Stimulated activated CD4-positive, alpha-beta T cell treated with anti-CD3 and anti-CD28 coated beads, TNF-alpha, amount 100 ng/mL, for 1 hour (primary cell): ENCODE data around the gene CNTN5.

Source experiments
- DNase-seq, 3 donors: peaks; one replicate each; pipeline ENCODE4 v3.0.0-alpha.2; 2020; ENCODE audit warnings: low read depth in 3 of 3, low spot score in 1 of 3

CNTN5 gene

DNA sequence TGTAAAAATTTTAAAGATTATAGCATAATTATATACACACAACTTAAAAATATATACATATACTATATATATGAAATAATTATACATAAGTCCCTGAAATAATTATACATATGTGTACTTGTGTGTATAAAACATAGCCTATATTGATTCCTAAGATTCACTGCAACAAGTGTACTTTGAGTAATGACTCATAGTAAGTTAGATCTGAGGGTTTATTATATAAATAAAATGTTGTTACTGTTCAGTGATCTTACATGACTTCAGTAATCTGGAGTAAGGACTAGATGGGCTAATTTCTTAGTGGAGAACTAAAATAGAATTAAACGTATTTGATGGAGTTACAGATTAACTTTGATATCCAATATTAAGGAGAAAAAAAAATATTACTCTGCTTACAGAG is 350.5 kb downstream of the CNTN5 start:
- no peak for DNase-seq

DNA sequence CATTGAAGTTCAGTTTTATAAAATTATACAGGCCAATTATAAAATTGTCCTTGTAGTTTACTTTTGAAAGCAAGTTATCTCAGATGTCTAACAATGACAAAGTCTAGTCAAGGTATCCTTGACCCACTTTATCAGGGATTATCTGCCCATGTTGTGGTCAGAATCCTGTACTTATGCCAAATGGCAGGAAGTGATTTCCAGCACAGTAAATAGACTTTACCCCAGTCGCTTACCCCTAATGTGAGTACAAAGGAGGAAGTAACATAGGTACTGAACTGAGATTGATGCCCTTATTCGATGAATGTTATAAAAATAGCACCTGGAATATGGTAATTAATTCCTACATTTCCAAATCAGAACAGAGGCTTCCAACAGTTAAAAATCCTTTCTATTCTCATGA is 355.7 kb downstream of the CNTN5 start:
- no peak for DNase-seq

DNA sequence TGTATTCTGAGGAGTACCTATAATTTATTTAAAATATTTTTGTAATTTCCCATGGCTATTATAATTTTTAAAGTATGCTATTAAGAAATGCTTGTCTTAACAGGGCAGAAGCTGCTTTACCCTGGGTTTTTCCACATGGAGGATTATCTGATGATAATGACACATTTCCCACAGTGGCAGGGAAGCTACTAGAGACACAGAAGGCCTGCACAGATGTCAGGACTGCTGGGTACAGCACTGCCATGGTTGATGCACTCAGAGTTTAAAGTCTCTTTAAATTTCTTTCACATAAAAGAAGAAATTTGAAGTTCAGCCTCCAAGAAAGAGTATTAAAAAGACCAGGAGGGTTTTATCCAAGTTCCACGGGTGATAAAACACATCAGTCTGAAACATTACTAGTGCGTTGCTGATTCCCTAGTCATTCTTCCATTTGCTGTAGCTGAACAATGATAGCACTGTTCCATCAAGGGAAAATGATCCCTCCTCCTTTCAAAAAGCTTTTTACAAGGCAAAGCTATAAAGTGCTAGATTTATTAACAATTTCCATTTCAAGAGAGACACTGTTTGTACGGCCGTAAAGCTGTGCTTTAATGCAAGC is 363.0 kb downstream of the CNTN5 start:
- DNase-seq, result no peak

DNA sequence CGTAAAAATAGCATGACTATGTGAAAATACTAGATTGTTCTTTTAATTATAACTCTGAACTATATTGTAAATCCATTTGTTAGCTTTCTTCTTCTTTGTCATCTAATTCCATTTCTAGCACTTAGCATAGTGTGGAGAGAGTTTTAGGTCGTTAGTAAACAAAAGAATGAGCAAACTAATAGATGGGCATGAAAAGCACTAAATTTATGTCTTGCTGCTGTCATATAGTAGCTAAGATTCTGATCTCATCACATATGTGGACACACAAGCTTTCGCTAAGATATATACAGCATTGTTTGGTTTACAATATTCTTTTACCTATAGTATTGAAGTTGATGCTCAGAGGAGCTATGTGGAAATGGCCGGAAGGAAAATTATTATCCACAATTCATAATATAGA is 370.5 kb downstream of the CNTN5 start:
- no peak for DNase-seq

DNA sequence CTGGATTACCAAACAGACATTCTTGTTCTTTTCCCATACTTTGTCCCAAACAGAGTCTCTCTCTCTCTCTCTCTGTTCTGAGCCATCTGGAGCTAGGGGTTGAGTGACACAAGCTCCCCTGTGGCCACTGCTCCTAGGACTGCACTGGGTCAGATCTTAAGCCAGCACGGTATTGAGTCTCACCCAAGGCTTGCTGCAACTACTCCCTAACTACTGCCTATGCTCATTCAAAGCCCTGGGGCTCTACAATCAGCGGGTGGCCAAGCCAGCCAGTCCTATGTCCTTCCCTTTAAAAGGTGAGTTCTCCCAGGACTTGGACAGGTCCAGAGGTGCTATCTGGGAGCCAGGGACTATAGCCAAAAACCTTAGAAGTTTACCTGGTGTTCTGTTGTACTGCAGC is 385.6 kb downstream of the CNTN5 start:
- DNase-seq, result no peak

DNA sequence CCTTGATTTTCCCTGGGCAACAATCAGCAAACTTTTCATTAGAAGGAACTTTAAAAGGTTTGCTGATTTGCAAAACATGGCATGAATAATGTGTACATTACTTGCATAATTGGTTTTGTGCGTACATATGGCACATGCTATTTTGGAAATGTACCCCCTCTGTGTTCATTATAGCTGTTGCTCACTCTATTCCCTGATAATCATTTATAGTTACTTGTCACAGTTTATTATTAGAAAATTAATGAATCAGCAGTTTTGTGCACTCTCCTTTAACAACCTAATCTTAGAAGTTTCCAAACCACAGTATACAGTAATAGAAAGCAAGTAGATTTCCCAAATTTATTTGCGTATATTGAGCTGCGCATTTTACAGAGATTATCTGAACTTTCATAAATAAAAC is 389.9 kb downstream of the CNTN5 start:
- no peak for DNase-seq

DNA sequence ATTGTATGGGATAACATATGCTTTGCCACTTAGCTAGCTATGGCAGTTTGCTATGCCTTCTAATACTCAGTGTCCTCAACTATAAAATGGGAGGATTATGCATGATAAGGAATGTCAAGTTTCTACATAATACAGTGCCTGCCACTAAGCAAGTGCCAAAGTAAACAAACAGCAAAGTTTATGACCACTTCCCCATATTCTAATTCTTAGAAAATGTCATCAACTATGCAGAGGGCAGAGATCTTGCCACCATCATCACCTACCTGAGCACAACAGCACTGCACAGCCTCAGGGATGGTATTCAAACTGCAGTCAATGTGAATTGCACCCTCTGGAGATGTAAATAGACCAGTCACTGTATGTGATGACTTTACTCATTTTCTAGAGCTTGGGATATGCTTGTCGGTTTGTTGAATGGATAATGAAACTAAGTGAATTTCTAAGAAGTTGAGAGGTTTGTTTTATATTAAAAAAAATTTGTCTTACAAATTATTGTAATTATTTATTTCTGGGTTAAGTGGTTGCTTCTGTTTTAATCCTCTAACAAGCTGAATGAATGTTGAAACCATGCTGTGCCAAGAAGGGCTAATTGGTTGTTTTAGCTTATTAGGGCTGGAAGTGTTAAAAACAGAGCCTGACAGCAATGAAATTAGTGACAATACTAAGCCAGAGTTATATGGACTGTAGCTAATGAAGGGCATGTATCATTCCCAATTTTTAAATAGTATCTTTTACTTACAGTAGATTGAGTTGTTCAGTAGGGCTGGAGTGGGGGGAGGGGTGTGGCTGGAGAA is 398.4 kb downstream of the CNTN5 start:
- no peak for DNase-seq

DNA sequence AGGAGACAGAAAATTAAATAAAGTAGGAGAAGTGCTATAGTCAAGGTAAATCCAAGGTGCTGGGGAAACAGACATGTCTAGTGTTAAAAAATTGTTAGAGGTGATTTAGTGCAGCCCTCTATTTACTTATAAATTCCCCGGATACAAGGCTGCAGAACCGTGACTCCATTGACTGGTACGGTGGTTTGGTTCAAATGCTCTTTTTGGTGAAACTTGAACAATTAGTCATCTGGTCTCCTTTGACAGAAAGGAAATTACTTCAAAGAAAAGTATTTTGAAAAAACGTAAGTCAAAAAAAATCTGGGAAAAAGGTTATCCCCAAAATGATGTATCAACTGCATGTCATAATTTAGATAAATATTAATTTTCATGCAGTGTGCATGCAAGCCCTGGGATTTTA is 399.2 kb downstream of the CNTN5 start:
- no peak for DNase-seq

DNA sequence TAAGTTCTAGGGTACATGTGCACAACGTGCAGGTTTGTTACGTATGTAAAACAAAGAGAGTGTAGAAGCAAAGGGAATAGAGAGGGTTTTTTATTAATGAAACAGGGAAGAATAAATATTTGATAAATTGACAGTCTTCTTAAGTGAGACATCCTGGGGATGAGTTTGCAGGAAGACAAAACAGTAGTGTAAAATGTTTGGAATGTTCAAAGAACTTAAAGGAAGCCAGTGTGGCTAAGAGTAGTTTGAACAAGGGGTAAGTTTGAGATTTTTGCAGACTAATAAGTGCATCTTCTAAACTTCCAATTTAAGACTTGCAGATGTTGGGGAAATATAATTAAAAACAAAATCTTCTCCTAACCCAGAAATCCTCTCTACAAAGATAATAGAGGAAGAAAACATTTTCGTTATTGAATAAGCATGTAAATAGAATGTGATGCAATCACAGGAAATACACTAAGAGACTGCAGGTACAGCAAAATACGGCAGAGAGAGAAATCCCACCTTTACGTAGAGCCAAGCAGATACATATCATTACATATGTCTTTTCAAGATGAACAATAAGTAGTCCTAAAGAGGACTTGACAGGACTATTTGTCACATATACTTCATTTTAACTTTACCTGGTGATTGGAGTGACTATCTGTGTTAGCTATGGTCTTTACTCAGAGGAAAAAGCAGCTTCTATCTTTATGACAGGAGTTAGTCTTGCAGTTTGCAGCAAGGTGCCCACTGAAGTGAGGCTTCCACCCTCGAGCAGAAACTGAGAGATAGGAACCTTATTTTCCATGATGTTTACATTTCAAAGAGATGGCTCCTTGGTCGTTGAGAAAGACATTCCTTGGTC is 402.1 kb downstream of the CNTN5 start:
- DNase-seq, result no peak

DNA sequence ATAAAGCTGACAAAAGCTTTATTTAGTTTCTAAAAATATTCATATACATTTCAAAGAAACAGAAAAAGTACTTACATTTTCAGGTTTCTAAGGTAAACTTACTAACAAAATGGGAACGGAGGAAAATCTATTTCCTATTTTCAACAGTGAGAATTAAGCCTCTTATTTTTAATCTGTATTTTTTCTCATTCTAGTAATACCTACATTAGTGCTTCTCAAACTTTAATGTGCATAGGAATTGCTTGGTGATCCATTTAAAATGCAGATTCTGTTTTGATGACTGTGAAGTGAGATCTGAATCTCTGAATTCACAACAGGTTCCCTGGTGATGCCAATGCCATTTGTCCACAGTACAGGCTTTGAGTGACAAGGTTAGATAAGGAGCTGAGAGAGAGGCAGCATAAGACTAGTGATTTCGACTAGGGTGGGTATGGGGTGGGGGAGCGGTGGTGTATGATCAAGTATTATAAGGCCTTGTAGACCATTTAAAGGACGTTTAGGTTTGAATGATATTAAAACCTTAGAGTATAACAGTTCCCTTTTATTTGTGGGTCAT is 402.8 kb downstream of the CNTN5 start:
- no peak for DNase-seq

DNA sequence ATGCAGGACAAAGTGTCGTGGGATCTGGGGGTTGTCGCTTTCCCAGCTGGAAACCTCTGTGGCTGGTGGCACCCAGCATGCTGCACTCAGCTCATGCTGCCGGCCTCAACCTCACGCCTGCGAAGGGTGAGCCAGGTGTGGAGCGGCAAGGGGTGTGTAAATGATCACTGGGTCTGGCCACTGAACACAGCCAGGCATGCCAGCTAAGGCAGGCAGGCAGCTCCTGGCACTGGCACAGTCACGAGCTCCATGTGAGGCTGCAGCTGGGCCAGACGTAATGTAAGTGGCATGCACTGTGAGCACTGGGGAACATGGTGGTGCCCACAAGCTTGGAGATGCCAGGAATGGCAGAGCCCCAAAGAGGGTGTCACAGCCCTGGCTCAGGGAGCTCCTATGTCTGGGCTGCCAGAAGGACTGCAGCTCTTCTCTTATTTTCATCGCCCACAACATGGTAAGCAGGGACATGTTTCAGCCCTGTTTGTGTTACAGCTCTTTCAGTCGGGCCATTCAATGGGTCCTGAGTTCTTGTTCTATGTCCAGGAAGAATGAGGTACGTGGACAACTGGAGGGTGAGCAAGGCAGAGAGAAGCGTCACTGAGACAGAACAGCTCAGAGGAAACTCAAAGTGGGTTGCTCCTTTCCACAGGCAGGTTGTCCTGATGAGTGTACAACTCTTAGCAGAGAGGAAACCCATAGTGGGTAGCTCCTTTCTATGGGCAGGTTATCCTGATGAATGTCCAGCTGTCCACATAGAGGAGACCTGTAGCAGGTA is 403.8 kb downstream of the CNTN5 start:
- DNase-seq, result no peak

DNA sequence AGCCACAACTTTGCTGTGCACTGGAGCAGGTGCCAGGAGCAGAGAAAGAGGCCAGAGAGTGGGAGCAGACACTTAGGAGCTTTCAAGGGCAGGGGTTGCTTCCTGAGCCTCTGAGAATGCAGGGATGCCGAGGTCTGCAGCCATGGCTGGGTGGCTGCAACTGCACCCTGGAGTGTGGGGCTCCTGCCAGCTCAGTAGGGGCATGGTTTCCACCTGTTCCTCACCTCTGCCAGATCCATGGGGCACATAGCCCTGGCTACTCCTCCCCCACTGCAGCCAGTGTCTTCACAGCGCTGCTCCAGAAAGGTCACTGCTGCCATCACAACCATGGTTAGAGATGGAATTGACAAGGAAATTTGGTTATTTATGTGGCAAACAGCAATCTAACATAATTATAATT is 404.8 kb downstream of the CNTN5 start:
- no peak for DNase-seq

DNA sequence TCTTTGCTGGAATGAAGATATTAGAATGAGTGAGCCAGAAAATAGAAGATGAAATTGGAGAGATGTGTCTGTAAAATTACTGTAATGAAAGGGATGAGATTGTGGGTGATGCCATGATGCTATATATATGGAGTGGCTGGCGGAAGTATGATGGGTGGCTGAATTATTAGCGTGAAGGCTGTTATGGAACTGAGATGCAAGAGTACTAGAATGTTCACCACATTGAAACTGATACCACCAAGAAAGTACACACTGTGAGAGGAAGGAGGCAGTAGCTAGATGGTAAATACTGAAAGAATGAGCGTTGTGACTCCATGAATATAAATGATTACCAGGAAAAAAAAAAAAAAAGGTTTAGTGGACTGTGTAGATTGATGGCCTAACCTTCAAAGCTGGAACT is 411.9 kb downstream of the CNTN5 start:
- DNase-seq, result no peak

DNA sequence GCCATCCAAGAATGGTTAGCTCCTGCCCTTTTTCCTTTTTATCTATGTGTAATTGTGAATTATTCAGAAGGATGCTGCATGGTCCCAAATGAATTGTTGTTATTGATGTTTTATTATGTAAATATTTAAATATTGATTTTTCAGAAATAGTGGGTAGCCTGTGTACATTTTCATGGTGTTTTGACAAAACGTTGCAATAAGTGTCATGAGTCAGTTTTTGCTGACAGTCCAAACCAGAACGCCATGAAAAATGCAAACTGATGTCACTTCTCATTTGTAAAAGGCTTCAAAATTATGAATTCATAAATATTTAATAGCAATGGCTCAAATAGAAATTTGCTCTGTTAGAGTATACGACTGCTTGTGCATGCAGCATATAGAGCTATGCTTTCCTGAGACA is 422.5 kb downstream of the CNTN5 start:
- no peak for DNase-seq

DNA sequence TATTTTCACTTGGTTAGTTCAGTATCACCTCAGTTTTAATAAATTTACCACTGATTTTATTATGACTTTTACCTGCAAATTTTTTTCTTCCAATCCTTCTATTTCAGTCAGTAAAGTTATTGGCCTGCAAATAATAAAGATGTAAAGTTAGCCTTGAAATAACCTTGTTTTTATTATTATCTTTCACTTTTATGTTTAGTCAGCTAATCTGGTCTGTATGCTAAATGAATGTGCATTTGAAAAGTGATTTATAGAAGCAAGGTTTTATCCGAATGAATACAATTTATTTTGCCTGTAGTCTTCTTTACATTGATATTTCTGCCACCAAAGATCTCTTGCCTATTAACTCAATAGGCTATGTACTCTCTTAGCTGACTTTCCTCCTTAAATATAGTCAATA is 425.7 kb downstream of the CNTN5 start:
- no peak for DNase-seq

DNA sequence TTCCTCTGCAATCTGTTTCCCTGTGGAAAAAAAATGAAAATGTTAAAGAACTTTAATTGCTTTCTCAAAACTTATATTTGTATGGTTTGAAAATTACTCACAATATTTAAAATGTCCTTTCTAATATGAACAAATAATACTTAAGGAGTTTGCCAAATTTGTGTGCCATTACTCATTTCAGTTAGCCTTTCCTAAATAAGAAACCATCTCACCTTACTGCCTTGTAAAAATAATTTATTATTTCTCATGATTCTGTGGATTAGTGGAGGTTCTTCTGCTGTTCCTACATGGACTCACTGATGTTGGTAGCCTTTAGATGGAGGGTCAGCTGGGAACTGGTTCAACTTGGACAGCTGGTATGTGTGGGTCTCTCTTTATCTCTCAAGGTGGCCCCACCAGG is 428.6 kb downstream of the CNTN5 start:
- no peak for DNase-seq

DNA sequence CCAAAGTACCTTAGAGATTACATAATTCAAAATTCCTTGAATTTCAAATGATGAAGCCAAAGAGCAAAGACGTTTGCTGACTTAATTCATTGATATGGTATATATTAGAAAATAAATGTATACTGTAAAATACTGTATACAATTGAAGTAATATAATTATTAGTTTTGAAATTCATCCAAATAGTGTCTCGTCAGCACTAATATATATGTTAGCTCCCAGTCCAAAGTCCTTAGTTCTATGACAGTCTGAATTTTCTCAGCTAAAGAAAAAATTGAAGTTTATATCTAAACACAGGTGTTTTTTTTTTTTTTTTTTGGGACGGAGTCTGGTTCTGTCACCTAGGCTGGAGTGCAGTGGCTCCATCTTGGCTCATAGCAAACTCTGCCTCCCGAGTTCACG is 431.3 kb downstream of the CNTN5 start:
- no peak for DNase-seq

DNA sequence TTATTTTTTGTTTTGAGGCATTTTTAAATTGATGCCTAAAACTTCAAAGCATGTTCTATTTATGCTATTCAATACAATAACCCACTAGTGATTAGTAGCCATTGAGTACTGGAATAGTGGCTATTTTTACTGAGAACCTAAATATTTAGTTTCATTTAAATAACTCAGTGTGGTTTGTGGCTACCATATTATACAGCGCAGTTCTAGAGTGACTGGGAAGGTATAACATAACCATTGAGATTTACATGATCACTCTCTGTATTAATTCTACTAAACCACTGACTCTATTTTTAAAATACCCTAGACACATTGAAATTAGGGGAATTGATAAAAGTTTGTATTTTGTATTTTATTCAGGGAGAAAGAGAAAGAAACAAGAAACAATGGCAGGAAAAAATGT is 441.2 kb downstream of the CNTN5 start:
- no peak for DNase-seq

DNA sequence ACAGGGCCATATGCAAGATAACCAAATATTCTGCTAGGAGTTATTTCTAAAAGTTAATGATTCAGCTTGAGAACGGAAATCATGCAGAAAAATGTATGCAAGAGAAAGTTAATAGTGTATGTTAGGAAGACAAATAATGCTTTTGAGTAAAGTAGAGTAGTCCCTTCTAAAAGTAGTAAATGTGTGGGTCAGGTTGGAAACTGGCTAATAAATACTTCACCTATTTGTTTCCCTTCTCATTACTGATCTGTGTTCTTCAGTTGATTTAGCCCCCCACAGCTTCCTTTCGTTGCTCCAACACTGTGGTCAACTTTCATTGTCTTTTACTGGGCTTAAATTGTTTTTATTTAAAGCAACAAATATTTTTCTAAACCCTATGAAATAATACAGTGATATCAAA is 444.2 kb downstream of the CNTN5 start:
- no peak for DNase-seq

DNA sequence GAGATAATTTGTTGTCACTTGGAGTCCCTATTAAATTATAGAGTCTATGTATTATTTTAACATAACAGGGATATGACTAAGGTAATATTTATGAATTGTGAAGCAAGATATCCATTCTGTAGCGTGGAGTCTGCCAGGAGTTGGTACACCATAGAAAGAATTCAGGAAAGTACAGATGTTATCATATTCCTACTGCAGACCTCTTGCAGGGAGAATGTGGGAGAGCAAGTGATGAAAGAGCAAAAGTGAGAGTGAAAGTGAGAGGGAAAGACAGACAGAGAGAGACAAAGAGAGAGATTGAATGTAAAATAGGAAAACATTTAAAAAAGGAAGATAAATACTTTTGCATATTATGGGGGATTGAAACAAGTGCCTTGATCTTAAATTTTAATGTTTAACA is 468.8 kb downstream of the CNTN5 start:
- DNase-seq, result no peak

DNA sequence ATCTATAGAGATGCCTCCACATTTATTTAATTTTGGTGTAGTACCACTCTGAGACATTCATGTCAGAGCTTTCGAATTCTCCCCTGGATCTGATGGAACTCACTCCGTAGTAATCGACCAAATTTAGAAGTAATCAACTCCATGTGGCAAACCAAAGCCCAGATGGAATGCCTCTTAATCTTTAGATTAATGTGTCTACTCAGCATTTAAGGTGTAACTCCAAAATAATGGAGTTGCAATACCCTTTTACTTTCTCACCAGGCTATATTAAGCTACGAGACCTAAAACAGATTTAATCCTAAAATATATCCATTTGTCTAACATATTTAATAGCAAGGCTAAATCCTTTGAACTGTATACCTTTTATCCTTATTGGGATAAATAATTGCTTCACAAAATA is 473.3 kb downstream of the CNTN5 start:
- DNase-seq, result no peak
